ENCODE data around the gene CRYL1.

DNA sequence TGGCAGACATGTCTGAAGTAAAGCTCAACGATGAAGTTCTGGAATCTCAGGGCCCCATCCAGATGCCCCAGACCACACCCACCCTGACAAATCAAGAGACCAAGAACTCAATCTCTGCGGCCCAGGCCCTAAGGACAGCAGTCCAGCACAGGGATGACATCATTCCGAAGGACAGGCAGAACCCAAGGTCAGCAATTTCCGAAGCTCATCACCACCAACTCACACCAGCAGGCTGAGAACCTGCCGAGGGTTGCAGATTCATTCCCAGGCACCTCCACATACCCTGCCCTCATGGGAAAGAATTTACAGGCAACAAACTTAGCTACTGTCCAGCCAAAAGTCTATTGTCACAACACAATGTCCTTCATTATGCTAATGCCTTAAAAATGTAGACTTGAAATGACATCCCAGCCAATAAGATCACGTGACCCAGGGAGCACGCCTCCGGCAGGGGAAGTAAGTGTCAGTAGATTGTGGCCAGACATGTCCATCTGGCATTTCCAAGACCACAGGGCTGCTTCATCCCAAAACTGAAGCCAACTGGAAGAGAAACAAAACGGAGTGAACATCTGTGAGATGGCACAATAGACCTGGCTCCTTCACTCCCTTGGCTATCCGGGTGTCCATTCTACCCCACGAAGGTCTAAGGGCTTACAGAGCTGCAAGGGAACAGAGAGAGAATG lies 98.8 kb downstream of the CRYL1 start:
- TF ChIP-seq, protein P1, sequence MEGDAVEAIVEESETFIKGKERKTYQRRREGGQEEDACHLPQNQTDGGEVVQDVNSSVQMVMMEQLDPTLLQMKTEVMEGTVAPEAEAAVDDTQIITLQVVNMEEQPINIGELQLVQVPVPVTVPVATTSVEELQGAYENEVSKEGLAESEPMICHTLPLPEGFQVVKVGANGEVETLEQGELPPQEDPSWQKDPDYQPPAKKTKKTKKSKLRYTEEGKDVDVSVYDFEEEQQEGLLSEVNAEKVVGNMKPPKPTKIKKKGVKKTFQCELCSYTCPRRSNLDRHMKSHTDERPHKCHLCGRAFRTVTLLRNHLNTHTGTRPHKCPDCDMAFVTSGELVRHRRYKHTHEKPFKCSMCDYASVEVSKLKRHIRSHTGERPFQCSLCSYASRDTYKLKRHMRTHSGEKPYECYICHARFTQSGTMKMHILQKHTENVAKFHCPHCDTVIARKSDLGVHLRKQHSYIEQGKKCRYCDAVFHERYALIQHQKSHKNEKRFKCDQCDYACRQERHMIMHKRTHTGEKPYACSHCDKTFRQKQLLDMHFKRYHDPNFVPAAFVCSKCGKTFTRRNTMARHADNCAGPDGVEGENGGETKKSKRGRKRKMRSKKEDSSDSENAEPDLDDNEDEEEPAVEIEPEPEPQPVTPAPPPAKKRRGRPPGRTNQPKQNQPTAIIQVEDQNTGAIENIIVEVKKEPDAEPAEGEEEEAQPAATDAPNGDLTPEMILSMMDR (conservative IDR thresholded peaks at IDR 0.05), result no peak
- TF ChIP-seq ZFX (IDR thresholded peaks at IDR 0.05), result no peak

All from C4-2B (cell line).